IMR-90 (cell line): ENCODE data around the gene FBXL20. TPM values are rescaled to one million over a fixed set of nuclear protein-coding genes. Genes with fewer than 3 reads are reported as not detected.

Experiments
- ATAC-seq: fragments of 200-7000 bp; cut with Tn5 transposase; 2 replicates; pipeline ENCODE4 v1.9.1; 2020; ENCODE audit warnings: low read depth, mild to moderate bottlenecking, moderate library complexity
- BruUV-seq: library from RNA; stranded (reverse); fragments of 400-500 nt; replicated peaks from 2 replicates; lab custom pipeline; 2021; lab: Mats Ljungman, UMichigan
- CTCF ChIA-PET: fragments of 300-600 bp; formaldehyde crosslinking; extraction: SDS; loops from one replicate; lab custom pipeline; 2021; ENCODE audit warnings: antibody characterized with exemption; lab: Yijun Ruan, JAX
- POLR2A ChIA-PET: fragments of 300-600 bp; sonication (Branson Sonifier 250); formaldehyde crosslinking; loops from one replicate; lab custom pipeline; 2022; ENCODE audit warnings: antibody characterized with exemption; ENCODE audit not compliant: unreplicated experiment; lab: Charles Lee
- DNase-seq: peaks from one replicate; pipeline ENCODE4 v3.0.0; 2013
- H2AFZ ChIP-seq: replicated peaks from 2 replicates; pipeline ENCODE3; 2013; ENCODE audit warnings: low read length, mild to moderate bottlenecking; ENCODE audit not compliant: poor library complexity
- H2AK5ac ChIP-seq: 2 replicates; pipeline ENCODE4 v1.6.1; 2013; ENCODE audit warnings: low read depth, low read length, inconsistent platforms
- H2AK9ac ChIP-seq: replicated peaks from 2 replicates; pipeline ENCODE3; 2013; ENCODE audit warnings: mild to moderate bottlenecking, low read depth, low read length, moderate library complexity; ENCODE audit not compliant: poor library complexity
- H2BK120ac ChIP-seq: 2 replicates; pipeline ENCODE4 v1.6.1; 2013; ENCODE audit warnings: low read depth, low read length, inconsistent platforms
- H2BK15ac ChIP-seq: 3 replicates; pipeline ENCODE4 v1.6.1; 2013; ENCODE audit warnings: low read depth, low read length, inconsistent platforms
- H2BK20ac ChIP-seq: 2 replicates; pipeline ENCODE4 v1.6.1; 2013; ENCODE audit warnings: low read depth, mild to moderate bottlenecking, inconsistent platforms, low read length, moderate library complexity
- H2BK5ac ChIP-seq: 2 replicates; pipeline ENCODE4 v1.6.1; 2013; ENCODE audit warnings: mild to moderate bottlenecking, low read depth, low read length, inconsistent platforms; ENCODE audit not compliant: poor library complexity, severe bottlenecking
- H3K14ac ChIP-seq: replicated peaks from 2 replicates; pipeline ENCODE4 v1.6.1; 2013; ENCODE audit warnings: low read depth, low read length, inconsistent platforms
- H3K18ac ChIP-seq: 2 replicates; pipeline ENCODE4 v1.6.1; 2013; ENCODE audit warnings: low read depth, low read length, control low read depth
- H3K23ac ChIP-seq: 2 replicates; pipeline ENCODE4 v1.6.1; 2013; ENCODE audit warnings: low read depth, low read length, inconsistent platforms
- H3K27ac ChIP-seq: 2 replicates; pipeline ENCODE4 v1.5.1; 2013; ENCODE audit warnings: mild to moderate bottlenecking, control low read depth, low read length; ENCODE audit not compliant: insufficient read depth
- H3K27me3 ChIP-seq: 2 replicates; pipeline ENCODE4 v1.6.1; 2013; ENCODE audit warnings: low read length; ENCODE audit not compliant: control insufficient read depth, insufficient read depth
- H3K36me3 ChIP-seq: 2 replicates; pipeline ENCODE4 v1.6.1; 2013; ENCODE audit warnings: low read length, mixed read lengths; ENCODE audit not compliant: control insufficient read depth, insufficient read depth
- H3K4ac ChIP-seq: 2 replicates; pipeline ENCODE4 v1.6.1; 2013; ENCODE audit warnings: low read depth, low read length, inconsistent platforms
- H3K4me1 ChIP-seq: 2 replicates; pipeline ENCODE4 v1.6.1; 2013; ENCODE audit warnings: low read length, mixed read lengths; ENCODE audit not compliant: control insufficient read depth, insufficient read depth
- H3K4me2 ChIP-seq: 2 replicates; pipeline ENCODE4 v1.6.1; 2013; ENCODE audit warnings: low read depth, mild to moderate bottlenecking, control low read depth, low read length, moderate library complexity
- H3K4me3 ChIP-seq: 2 replicates; pipeline ENCODE4 v1.5.1; 2013; ENCODE audit warnings: low read depth, mild to moderate bottlenecking, control low read depth, low read length, moderate library complexity; ENCODE audit not compliant: insufficient read depth
- H3K56ac ChIP-seq: 2 replicates; pipeline ENCODE4 v1.6.1; 2013; ENCODE audit warnings: low read length, inconsistent platforms; ENCODE audit not compliant: insufficient read depth; ENCODE audit errors: extremely low read depth
- H3K79me1 ChIP-seq, 2 experiments: 2 replicates each; pipeline ENCODE4 v1.6.1; 2013; ENCODE audit warnings: low read length in 2 of 2, inconsistent platforms in 1 of 2, low read depth in 1 of 2
- H3K9ac ChIP-seq: 2 replicates; pipeline ENCODE4 v1.6.1; 2013; ENCODE audit warnings: low read depth, low read length, control low read depth
- H3K9me1 ChIP-seq: 2 replicates; pipeline ENCODE4 v1.6.1; 2013; ENCODE audit warnings: low read length, inconsistent platforms; ENCODE audit not compliant: insufficient read depth
- H3K9me3 ChIP-seq: 2 replicates; pipeline ENCODE4 v1.6.1; 2013; ENCODE audit warnings: low read length; ENCODE audit not compliant: control insufficient read depth, insufficient read depth
- H4K20me1 ChIP-seq: 2 replicates; pipeline ENCODE4 v1.6.1; 2013; ENCODE audit warnings: low read length, inconsistent platforms; ENCODE audit not compliant: insufficient read depth
- H4K5ac ChIP-seq: 2 replicates; pipeline ENCODE4 v1.6.1; 2013; ENCODE audit warnings: mild to moderate bottlenecking, low read depth, low read length, control low read depth
- H4K8ac ChIP-seq, 2 experiments: 2 replicates each; pipeline ENCODE4 v1.6.1; 2013; ENCODE audit warnings: low read depth in 2 of 2, low read length in 2 of 2, control low read depth in 1 of 2, inconsistent platforms in 1 of 2
- H4K91ac ChIP-seq: 2 replicates; pipeline ENCODE4 v1.6.1; 2013; ENCODE audit warnings: low read depth, low read length, inconsistent platforms; ENCODE audit not compliant: insufficient read depth
- BHLHE40 ChIP-seq: fragments of 150-350 bp; IDR thresholded peaks from 2 replicates; pipeline ENCODE4 v1.6.1; 2016; ENCODE audit warnings: mild to moderate bottlenecking, low read depth, low read length
- CEBPB ChIP-seq: IDR thresholded peaks from 2 replicates; pipeline ENCODE4 v1.6.1; 2012; ENCODE audit warnings: low read depth, low read length, improper control_type of control experiment
- CHD1 ChIP-seq: IDR thresholded peaks from 2 replicates; pipeline ENCODE4 v1.6.1; 2012; ENCODE audit warnings: low read depth, low read length, improper control_type of control experiment
- FOS ChIP-seq: fragments of 150-350 bp; IDR thresholded peaks from 2 replicates; pipeline ENCODE4 v1.6.1; 2016; ENCODE audit warnings: low read depth, low read length
- MAFK ChIP-seq: IDR thresholded peaks from 2 replicates; pipeline ENCODE4 v1.6.1; 2012; ENCODE audit warnings: low read depth, low read length, improper control_type of control experiment
- MAZ ChIP-seq: IDR thresholded peaks from 2 replicates; pipeline ENCODE4 v1.6.1; 2012; ENCODE audit warnings: low read depth, mild to moderate bottlenecking, low read length, improper control_type of control experiment, moderate library complexity, borderline replicate concordance
- MXI1 ChIP-seq: IDR thresholded peaks from 2 replicates; pipeline ENCODE4 v1.6.1; 2012; ENCODE audit warnings: low read depth, mild to moderate bottlenecking, low read length, moderate library complexity, borderline replicate concordance
- POLR2A ChIP-seq: IDR thresholded peaks from 2 replicates; pipeline ENCODE4 v1.6.1; 2012; ENCODE audit warnings: mild to moderate bottlenecking, low read depth, low read length
- RAD21 ChIP-seq: IDR thresholded peaks from 2 replicates; pipeline ENCODE4 v1.6.1; 2012; ENCODE audit warnings: low read length, improper control_type of control experiment
- SMC3 ChIP-seq: fragments of 150-350 bp; IDR thresholded peaks from 2 replicates; pipeline ENCODE4 v1.6.1; 2016; ENCODE audit warnings: low read depth, mild to moderate bottlenecking, antibody characterized with exemption, low read length, moderate library complexity
- WGBS, 2 experiments: methylation state at CpG; one replicate each; pipeline versions ENCODE4 v1.1.5 to v1.1.7; 2013; ENCODE audit warnings: missing lambda C conversion rate in 2 of 2; ENCODE audit not compliant: insufficient read length in 1 of 2; ENCODE audit errors: extremely low coverage in 2 of 2; 5-methylcytosine and 5-hydroxymethylcytosine counted together
- dilution Hi-C: fragments of 300-500 bp; cut with HindIII; formaldehyde crosslinking; loops from one replicate; pipeline ENCODE4 v1.14.3; 2018; ENCODE audit warnings: low sequenced_read_pairs; ENCODE audit not compliant: unreplicated experiment
- in situ Hi-C: fragments of 300-500 bp; cut with MboI; formaldehyde crosslinking; loops from 3 replicates; pipeline ENCODE4 v1.14.3; 2019; ENCODE audit warnings: low sequenced_read_pairs, inconsistent platforms, mixed read lengths
- intact Hi-C: fragments of 100-400 bp; cut with micrococcal nuclease; formaldehyde crosslinking; loops from 2 replicates; pipeline ENCODE4 v1.10.0; 2022
- polyA plus RNA-seq, 3 experiments: library from polyadenylated mRNA; depleted of rRNA; stranded (reverse); fragments of >200 nt; gene quantifications; 2 replicates each; pipeline ENCODE4 v1.2.3, GENCODE V29; 2012; ENCODE audit warnings: low replicate concordance in 1 of 3
- total RNA-seq: library from RNA; depleted of rRNA; stranded (reverse); fragments of >200 nt; gene quantifications from 2 replicates; pipeline ENCODE4 v1.2.3, GENCODE V29; 2012
- TF ChIP-seq, protein P1 (sequence below): conservative IDR thresholded peaks from 2 replicates; pipeline ENCODE4 v1.5.1; 2012; ENCODE audit warnings: mild to moderate bottlenecking, low read depth, low read length, improper control_type of control experiment

FBXL20 gene
- total and polyA plus RNA-seq, 2 of the 4 experiments (the other 2 are of a cell fraction): 4.1 to 13.8 TPM

DNA sequence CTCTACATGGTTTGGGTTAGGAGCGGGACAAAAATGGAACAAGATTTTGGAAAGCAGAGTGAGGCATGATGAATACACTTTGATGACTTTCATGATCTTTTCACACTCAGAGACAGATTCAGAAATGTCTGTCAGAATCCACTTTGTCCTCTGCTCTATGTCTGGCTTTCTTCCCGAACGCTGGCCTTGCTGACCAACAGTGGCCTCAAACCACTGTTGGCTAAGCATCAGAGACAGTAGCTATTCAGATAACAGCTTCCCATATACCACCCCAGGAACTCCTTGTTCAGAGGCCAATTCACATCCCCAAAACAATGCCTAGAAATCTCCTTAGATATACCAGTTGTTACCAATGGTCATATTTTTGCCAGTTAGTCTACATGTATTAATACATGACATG is 40.9 kb downstream of the FBXL20 start:
- H3K79me1 ChIP-seq: peaks cover 22 to 26% of the 10 kb centered on the region in 2 experiments
- no peak overlapping the region for H2BK20ac ChIP-seq
- H3K27me3 ChIP-seq: no peaks in the 10 kb centered on the region
- ChIA-PET POLR2A (no interaction called here), CTCF (no interaction called here)
- peaks cover 3% of the 10 kb centered on the region for H3K4me1 ChIP-seq
- no peak overlapping the region for H3K23ac ChIP-seq
- TF ChIP-seq BHLHE40 (no peak), SMC3 (no peak), RAD21 (no peak), CHD1 (no peak), POLR2A (no peak), MAZ (no peak), FOS (no peak), CEBPB (no peak), MXI1 (no peak), MAFK (no peak)
- TF ChIP-seq, protein P1, sequence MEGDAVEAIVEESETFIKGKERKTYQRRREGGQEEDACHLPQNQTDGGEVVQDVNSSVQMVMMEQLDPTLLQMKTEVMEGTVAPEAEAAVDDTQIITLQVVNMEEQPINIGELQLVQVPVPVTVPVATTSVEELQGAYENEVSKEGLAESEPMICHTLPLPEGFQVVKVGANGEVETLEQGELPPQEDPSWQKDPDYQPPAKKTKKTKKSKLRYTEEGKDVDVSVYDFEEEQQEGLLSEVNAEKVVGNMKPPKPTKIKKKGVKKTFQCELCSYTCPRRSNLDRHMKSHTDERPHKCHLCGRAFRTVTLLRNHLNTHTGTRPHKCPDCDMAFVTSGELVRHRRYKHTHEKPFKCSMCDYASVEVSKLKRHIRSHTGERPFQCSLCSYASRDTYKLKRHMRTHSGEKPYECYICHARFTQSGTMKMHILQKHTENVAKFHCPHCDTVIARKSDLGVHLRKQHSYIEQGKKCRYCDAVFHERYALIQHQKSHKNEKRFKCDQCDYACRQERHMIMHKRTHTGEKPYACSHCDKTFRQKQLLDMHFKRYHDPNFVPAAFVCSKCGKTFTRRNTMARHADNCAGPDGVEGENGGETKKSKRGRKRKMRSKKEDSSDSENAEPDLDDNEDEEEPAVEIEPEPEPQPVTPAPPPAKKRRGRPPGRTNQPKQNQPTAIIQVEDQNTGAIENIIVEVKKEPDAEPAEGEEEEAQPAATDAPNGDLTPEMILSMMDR: no peak
- intact Hi-C loops: no loop called here
- no TSS peak for BruUV-seq
- H3K9me1 ChIP-seq: peaks cover 4% of the 10 kb centered on the region; the same call in 1 of the 2 replicates
- dilution Hi-C loops: no loop called here
- no peak overlapping the region for H2AK9ac ChIP-seq
- no peak overlapping the region for H4K5ac ChIP-seq
- H4K20me1 ChIP-seq: peaks cover 12% of the 10 kb centered on the region; the same call in 1 of the 2 replicates
- no peak overlapping the region for H3K27ac ChIP-seq
- H3K4ac ChIP-seq: no peak overlapping the region
- no peak overlapping the region for H4K91ac ChIP-seq
- H3K4me3 ChIP-seq: no peak overlapping the region
- H3K18ac ChIP-seq: no peak overlapping the region
- no peak overlapping the region for H3K56ac ChIP-seq
- H3K36me3 ChIP-seq: no peaks in the 10 kb centered on the region
- in situ Hi-C loops: no loop called here
- WGBS, 2 experiments: 61% methylated on average over 2 of the region's 3 CpGs; no CpG with 5 or more reads in 1 of the 2 experiments
- no peak overlapping the region for H2BK15ac ChIP-seq
- no peak overlapping the region for H4K8ac ChIP-seq
- no peak overlapping the region for H2BK5ac ChIP-seq
- H2AFZ ChIP-seq: no peak overlapping the region
- ATAC-seq (no peak), DNase-seq (no peak)
- no peak overlapping the region for H3K9ac ChIP-seq
- no peak overlapping the region for H3K14ac ChIP-seq
- no peaks in the 10 kb centered on the region for H3K9me3 ChIP-seq
- no peak overlapping the region for H2BK120ac ChIP-seq
- H2AK5ac ChIP-seq: no peak overlapping the region
- H3K4me2 ChIP-seq: no peak overlapping the region
